SK-N-SH (cell line): ENCODE data around the gene TRRAP. TPM values are rescaled to one million over a fixed set of nuclear protein-coding genes. Genes with fewer than 3 reads are reported as not detected.

Experiments
- CTCF ChIA-PET: fragments of 300-600, 350-600 bp; formaldehyde crosslinking; extraction: SDS; loops from one replicate; lab custom pipeline; 2021; lab: Yijun Ruan, JAX
- POLR2A ChIA-PET: fragments of 350-600 bp; sonication (Branson Sonifier 250); formaldehyde crosslinking; extraction: SDS; loops from one replicate; lab custom pipeline; 2020; ENCODE audit warnings: antibody characterized with exemption, inconsistent platforms; lab: Yijun Ruan, JAX
- DNase-seq: peaks from one replicate; pipeline ENCODE4 v3.0.0; 2012
- H2AFZ ChIP-seq: fragments of 200-600 bp; sonication (generic); 2 replicates; pipeline ENCODE4 v1.8.1; 2016; ENCODE audit warnings: antibody characterized with exemption, mild to moderate bottlenecking, low read depth
- H3F3A ChIP-seq: fragments of 200-600 bp; sonication (generic); replicated peaks from 2 replicates; pipeline ENCODE3; 2016; ENCODE audit warnings: antibody characterized with exemption, mild to moderate bottlenecking; ENCODE audit not compliant: insufficient read depth
- H3K27ac ChIP-seq, 2 experiments: fragments of 200-500 bp in 1 of 2; fragments of 200-600 bp in 1 of 2; sonication (Bioruptor generic) in 1 of 2; sonication (generic), shearing (Covaris generic) in 1 of 2; 2 replicates each; pipeline versions ENCODE4 v1.5.1 to v1.6.1; 2014 to 2016; ENCODE audit warnings: low read depth in 2 of 2, inconsistent platforms in 1 of 2, low read length in 1 of 2, mild to moderate bottlenecking in 1 of 2, mixed read lengths in 1 of 2
- H3K27me3 ChIP-seq: fragments of 200-600 bp; sonication (generic), shearing (Covaris generic); 2 replicates; pipeline ENCODE4 v1.6.1; 2016; ENCODE audit warnings: mixed run types; ENCODE audit not compliant: insufficient read depth
- H3K36me3 ChIP-seq, 2 experiments: fragments of 200-500 bp in 1 of 2; fragments of 200-600 bp in 1 of 2; sonication (Bioruptor generic) in 1 of 2; sonication (generic) in 1 of 2; replicated peaks in 1 of 2; 2 replicates each; pipeline versions ENCODE3 to v1.5.1; 2014 to 2016; ENCODE audit warnings: low read length in 1 of 2, mild to moderate bottlenecking in 1 of 2; ENCODE audit not compliant: insufficient read depth in 2 of 2, control insufficient read depth in 1 of 2
- H3K4me1 ChIP-seq, 2 experiments: fragments of 200-500 bp in 1 of 2; fragments of 200-600 bp in 1 of 2; sonication (Bioruptor generic) in 1 of 2; sonication (generic), shearing (Covaris generic) in 1 of 2; 2 replicates each; pipeline versions ENCODE4 v1.5.1 to v1.6.1; 2014 to 2016; ENCODE audit warnings: low read depth in 1 of 2, low read length in 1 of 2, mixed run types in 1 of 2; ENCODE audit not compliant: insufficient read depth in 2 of 2, control insufficient read depth in 1 of 2
- H3K4me2 ChIP-seq: fragments of 200-600 bp; sonication (generic), shearing (Covaris generic); 2 replicates; pipeline ENCODE4 v1.6.1; 2017; ENCODE audit warnings: mixed run types
- H3K4me3 ChIP-seq, 2 experiments: fragments of 200-500 bp in 1 of 2; fragments of 200-600 bp in 1 of 2; sonication (Bioruptor generic) in 1 of 2; sonication (generic), shearing (Covaris generic) in 1 of 2; 2 replicates each; pipeline versions ENCODE4 v1.5.1 to v1.8.1; 2014 to 2016; ENCODE audit warnings: low read depth in 2 of 2, inconsistent platforms in 1 of 2, low read length in 1 of 2, mild to moderate bottlenecking in 1 of 2, mixed read lengths in 1 of 2, moderate library complexity in 1 of 2
- H3K79me2 ChIP-seq: fragments of 200-600 bp; sonication (generic); 2 replicates; pipeline ENCODE4 v1.8.1; 2017; ENCODE audit warnings: mild to moderate bottlenecking; ENCODE audit not compliant: insufficient read depth
- H3K9ac ChIP-seq: fragments of 200-600 bp; sonication (generic); 2 replicates; pipeline ENCODE4 v1.6.1; 2017; ENCODE audit warnings: mixed run types
- H3K9me2 ChIP-seq: fragments of 200-600 bp; sonication (generic); 2 replicates; pipeline ENCODE4 v1.6.1; 2017; ENCODE audit warnings: mixed run types
- H3K9me3 ChIP-seq: fragments of 200-600 bp; sonication (generic); 2 replicates; pipeline ENCODE4 v1.6.1; 2017; ENCODE audit warnings: mixed run types, mild to moderate bottlenecking, moderate library complexity
- H4K20me1 ChIP-seq: fragments of 200-600 bp; sonication (generic); 2 replicates; pipeline ENCODE4 v1.6.1; 2017; ENCODE audit warnings: mild to moderate bottlenecking, mixed run types; ENCODE audit not compliant: insufficient read depth
- CHD2 ChIP-seq: fragments of 150-350 bp; IDR thresholded peaks from 2 replicates; pipeline ENCODE4 v1.6.1; 2018; ENCODE audit warnings: low read length; ENCODE audit not compliant: partially characterized antibody
- ELF1 ChIP-seq: IDR thresholded peaks from 2 replicates; pipeline ENCODE4 v1.4.0; 2012
- FOSL2 ChIP-seq: IDR thresholded peaks from 2 replicates; pipeline ENCODE4 v1.4.0; 2012; ENCODE audit warnings: low read depth, mild to moderate bottlenecking, moderate library complexity, borderline replicate concordance
- FOXJ3 ChIP-seq: sonication (generic); formaldehyde crosslinking; IDR thresholded peaks from 2 replicates; pipeline ENCODE4 v1.5.1; 2020; ENCODE audit warnings: mild to moderate bottlenecking, missing genetic modification reagents
- GABPA ChIP-seq: IDR thresholded peaks from 2 replicates; pipeline ENCODE4 v1.4.0; 2012; ENCODE audit warnings: low read depth, mild to moderate bottlenecking
- MAX ChIP-seq: IDR thresholded peaks from 2 replicates; pipeline ENCODE4 v1.4.0; 2012; ENCODE audit warnings: low read depth
- MEF2A ChIP-seq: IDR thresholded peaks from 2 replicates; pipeline ENCODE4 v1.4.0; 2012; ENCODE audit warnings: low read depth, borderline replicate concordance
- POLR2AphosphoS5 ChIP-seq: IDR thresholded peaks from 2 replicates; pipeline ENCODE4 v1.6.1; 2012; ENCODE audit warnings: low read depth, low read length
- RFX5 ChIP-seq: IDR thresholded peaks from 2 replicates; pipeline ENCODE4 v1.6.1; 2012; ENCODE audit warnings: mild to moderate bottlenecking, improper control_type of control experiment, low read length
- TAF1 ChIP-seq: IDR thresholded peaks from 2 replicates; pipeline ENCODE4 v1.6.1; 2012; ENCODE audit warnings: low read depth, mild to moderate bottlenecking, low read length, moderate library complexity, borderline replicate concordance
- TCF12 ChIP-seq: IDR thresholded peaks from 2 replicates; pipeline ENCODE4 v1.4.0; 2012
- USF1 ChIP-seq: IDR thresholded peaks from 2 replicates; pipeline ENCODE4 v1.4.0; 2012; ENCODE audit warnings: low read depth, borderline replicate concordance
- ZBTB33 ChIP-seq: IDR thresholded peaks from 2 replicates; pipeline ENCODE4 v1.4.0; 2012; ENCODE audit warnings: low read depth, borderline replicate concordance
- WGBS: methylation state at CpG from one replicate; pipeline ENCODE4 v1.1.6; 2017; ENCODE audit warnings: low lambda C conversion rate; 5-methylcytosine and 5-hydroxymethylcytosine counted together
- polyA plus RNA-seq, 3 experiments: library from polyadenylated mRNA; depleted of rRNA; stranded (reverse); fragments of >200 nt; gene quantifications; 2 replicates each; pipeline ENCODE4 v1.2.3, GENCODE V29; 2012

The TRRAP gene
- polyA plus RNA-seq, 1 of the 3 experiments (the other 2 are of a cell fraction): 24.9 TPM

GRCh38 chr7:99047526-99048077 lies 169.3 kb downstream of the TRRAP start:
- Histone ChIP-seq H4K20me1 (no peaks in the 10 kb centered on the region), H3K36me3 (peaks cover 75 to 76% of the 10 kb centered on the region in 2 experiments), H2AFZ (no peak overlapping the region), H3K79me2 (peaks cover 17% of the 10 kb centered on the region), H3K4me1 (peaks cover 7 to 23% of the 10 kb centered on the region in 2 experiments; a peak in 3 of 4 replicates), H3K4me3 (no peak overlapping the region), H3K9ac (no peak overlapping the region), H3F3A (peaks cover 28% of the 10 kb centered on the region), H3K4me2 (no peak overlapping the region), H3K9me2 (no peaks in the 10 kb centered on the region)
- WGBS: 90% methylated on average over 13 of the region's 15 CpGs
- DNase-seq: no peak
- POLR2A ChIA-PET: no interaction called here
- TF ChIP-seq FOSL2 (no peak), USF1 (no peak), MEF2A (no peak)
- TF ChIP-seq, all 33 proteins: peak for 0
- no peaks in the 10 kb centered on the region for H3K27me3 ChIP-seq
- H3K27ac ChIP-seq: no peak overlapping the region
- no peaks in the 10 kb centered on the region for H3K9me3 ChIP-seq
- CTCF ChIA-PET: interaction anchor here (0.8 to 1.1 kb wide), 2 partner anchors 11 to 266 kb away, joined by 4 to 5 read pairs; no protein-coding TSS in a partner anchor

GRCh38 chr7:99050971-99051370 lies 172.6 kb downstream of the TRRAP start:
- CTCF ChIA-PET: interaction anchor here (0.8 to 4.4 kb wide), 3 partner anchors 10 to 275 kb away, joined by 3 to 23 read pairs (median 5); partner anchors contain the start of gene ARPC1A
- 76% methylated on average over 2 of the region's 2 CpGs for WGBS
- Histone ChIP-seq H3K36me3 (peaks cover 63 to 82% of the 10 kb centered on the region in 2 experiments), H4K20me1 (no peaks in the 10 kb centered on the region), H3K4me3 (no peak overlapping the region), H3K4me2 (no peak overlapping the region), H3K4me1 (0 out of 4 replicates have a peak, but pooled peaks cover 0 to 12% of the 10 kb centered on the region in 2 experiments), H3K9me2 (no peaks in the 10 kb centered on the region), H3K27ac (no peak overlapping the region; a peak in 1 of 4 replicates), H2AFZ (no peak overlapping the region), H3K9ac (no peak overlapping the region), H3K27me3 (no peaks in the 10 kb centered on the region), H3K79me2 (peaks cover 19% of the 10 kb centered on the region), H3K9me3 (no peaks in the 10 kb centered on the region), H3F3A (peaks cover 19% of the 10 kb centered on the region)
- TF ChIP-seq ELF1 (no peak), FOSL2 (no peak), FOXJ3 (CRISPR knock-in tag) (no peak), CHD2 (no peak), GABPA (no peak)
- DNase-seq: no peak
- POLR2A ChIA-PET: no interaction called here

- no peak for DNase-seq
- no peak overlapping the region for H2AFZ ChIP-seq
- H3F3A ChIP-seq: peaks cover 12% of the 10 kb centered on the region
- H3K4me3 ChIP-seq: no peak overlapping the region
- TF ChIP-seq ZBTB33: no peak
- no peak for TF ChIP-seq TCF12
- no peak for TF ChIP-seq MAX
- no peak for TF ChIP-seq POLR2AphosphoS5
- no peak for TF ChIP-seq CHD2
- no peak for TF ChIP-seq RFX5
- TF ChIP-seq ELF1: no peak
- TF ChIP-seq MEF2A: no peak
- TF ChIP-seq FOXJ3 (CRISPR knock-in tag): no peak
- TF ChIP-seq TAF1: no peak
- no peak overlapping the region for H3K9ac ChIP-seq
- H4K20me1 ChIP-seq: no peaks in the 10 kb centered on the region
- H3K79me2 ChIP-seq: peaks cover 16% of the 10 kb centered on the region; the same call in 1 of the 2 replicates
- H3K4me1 ChIP-seq: 0 out of 4 replicates have a peak, but pooled peaks cover 0 to 9% of the 10 kb centered on the region in 2 experiments
- ChIA-PET POLR2A (no interaction called here), CTCF (interaction anchor here (1.1 to 1.3 kb wide), 2 partner anchors 15 to 311 kb away, joined by 3 read pairs; no protein-coding TSS in a partner anchor)
- no peak overlapping the region for H3K4me2 ChIP-seq
- WGBS: 92% methylated on average over 9 of the region's 9 CpGs
- no peaks in the 10 kb centered on the region for H3K9me3 ChIP-seq
- no peaks in the 10 kb centered on the region for H3K27me3 ChIP-seq
- H3K9me2 ChIP-seq: no peaks in the 10 kb centered on the region
- H3K36me3 ChIP-seq: peaks cover 47 to 80% of the 10 kb centered on the region in 2 experiments
- no peak overlapping the region for H3K27ac ChIP-seq
These were observed 176.4 kb downstream of the TRRAP start for GRCh38 chr7:99054781-99055180.
